Right lobe of liver (tissue), 6 donors: ENCODE data around the gene HMGB1. TPM values are rescaled to one million over a fixed set of nuclear protein-coding genes. Genes with fewer than 3 reads are reported as not detected.
"Not testable (repeated sequence)": the region's sequence is repeated elsewhere in the genome, so short reads cannot be mapped to it uniquely, and the experiment has no call there.

Source experiments
- ATAC-seq, 4 donors: fragments of 200-7000 bp; cut with Tn5 transposase; one replicate each; pipeline ENCODE4 v1.9.1; 2020; ENCODE audit warnings: mild to moderate bottlenecking in 4 of 4, moderate library complexity in 4 of 4
- DNase-seq, 3 donors: peaks; one replicate each; pipeline ENCODE4 v3.0.0-alpha.2; 2020
- H3K27ac ChIP-seq, 3 donors: fragments of 200-600 bp; one replicate each; pipeline ENCODE4 v1.8.0; 2022
- H3K27me3 ChIP-seq, 2 donors: fragments of 200-600 bp; one replicate each; pipeline ENCODE4 v1.8.0; 2022
- H3K36me3 ChIP-seq, 4 donors: fragments of 200-600 bp; sonication (generic) in 1 of 4; one replicate each; pipeline versions ENCODE4 v1.5.1 to v1.8.0; 2017 to 2022; ENCODE audit warnings: control low read depth in 1 of 4
- H3K4me1 ChIP-seq, 4 donors: fragments of 200-600 bp; sonication (generic) in 1 of 4; one replicate each; pipeline versions ENCODE4 v1.5.1 to v1.8.0; 2017 to 2022; ENCODE audit warnings: control low read depth in 1 of 4
- H3K4me3 ChIP-seq, 3 donors: fragments of 200-600 bp; one replicate each; pipeline ENCODE4 v1.8.0; 2022
- H3K9me3 ChIP-seq, 4 donors: fragments of 200-600 bp; sonication (generic) in 1 of 4; one replicate each; pipeline versions ENCODE4 v1.5.1 to v1.8.0; 2017 to 2022; ENCODE audit warnings: control low read depth in 1 of 4
- CTCF ChIP-seq, 4 donors: fragments of 200-600 bp in 3 of 4; fragments of 450-650 bp in 1 of 4; IDR thresholded peaks; one replicate each; pipeline versions ENCODE4 v1.5.1 to v1.8.0; 2016 to 2022; ENCODE audit warnings: antibody characterized with exemption in 4 of 4, mild to moderate bottlenecking in 2 of 4
- POLR2A ChIP-seq: fragments of 450-650 bp; IDR thresholded peaks from one replicate; pipeline ENCODE4 v1.6.1; 2017; ENCODE audit warnings: antibody characterized with exemption, mild to moderate bottlenecking
- WGBS: methylation state at CpG from one replicate; pipeline ENCODE4 v1.1.6; 2018; ENCODE audit warnings: low coverage, low lambda C conversion rate; ENCODE audit not compliant: insufficient coverage; ENCODE audit errors: missing lambda C conversion rate; 5-methylcytosine and 5-hydroxymethylcytosine counted together
- intact Hi-C, 2 donors: fragments of 100-400 bp; cut with DNase I; formaldehyde crosslinking; loops; one replicate each; pipeline versions ENCODE4 v1.11.2 to v1.14.1; 2022
- total RNA-seq, 6 experiments: library from RNA; depleted of rRNA in 2 of 6; stranded (reverse); fragments of >200 nt in 2 of 6; fragmentation: NEBNext Ultra II Directional in 3 of 6; extraction: Animal tissue kit (Norgen Biotek cat#: 25700) in 3 of 6; gene quantifications; one replicate each; pipeline versions ENCODE4 v1.1.0 to v1.2.4, GENCODE V29; 2016 to 2023
- donor health status: DM: no; HTN: yes; CAD: no.
- donor health status: DM: no; HTN: no; CAD: no.
- donor health status: DM: no; HTN: no; CAD: no.
- donor health status: DM: no; HTN: yes; CAD: no.
- donor health status: DM: no; HTN: yes; CAD: no.

Gene HMGB1
- total RNA-seq, 6 experiments from 2014 or later = 80.6 to 167 (median 107) TPM

- DNase-seq (peak; percentile 84 to 86 (median 86)), ATAC-seq (peak; percentile 56 to 71 (median 62))
- intact Hi-C loops = no loop called here
- peaks cover 0 to 28% (median 9%) of the 10 kb centered on the region in 4 donors for H3K4me1 ChIP-seq
- no peaks in the 10 kb centered on the region for H3K9me3 ChIP-seq
- TF ChIP-seq CTCF (IDR thresholded peaks at IDR 0.05) (no peak), POLR2A (peak; percentile 86)
- whole genome bisulfite sequencing = 0% methylated on average over 8 of the region's 136 CpGs
- peak overlapping the region; percentile 99 for H3K27ac ChIP-seq
- H3K27me3 ChIP-seq = no peaks in the 10 kb centered on the region
- H3K36me3 ChIP-seq = peaks cover 0 to 19% (median 11%) of the 10 kb centered on the region in 4 donors
- H3K4me3 ChIP-seq = peak overlapping the region; percentile 52 to 66 (median 57)
These were observed 1.0 kb downstream of the HMGB1 start for GRCh38 chr13:30464496-30465342.

DNA sequence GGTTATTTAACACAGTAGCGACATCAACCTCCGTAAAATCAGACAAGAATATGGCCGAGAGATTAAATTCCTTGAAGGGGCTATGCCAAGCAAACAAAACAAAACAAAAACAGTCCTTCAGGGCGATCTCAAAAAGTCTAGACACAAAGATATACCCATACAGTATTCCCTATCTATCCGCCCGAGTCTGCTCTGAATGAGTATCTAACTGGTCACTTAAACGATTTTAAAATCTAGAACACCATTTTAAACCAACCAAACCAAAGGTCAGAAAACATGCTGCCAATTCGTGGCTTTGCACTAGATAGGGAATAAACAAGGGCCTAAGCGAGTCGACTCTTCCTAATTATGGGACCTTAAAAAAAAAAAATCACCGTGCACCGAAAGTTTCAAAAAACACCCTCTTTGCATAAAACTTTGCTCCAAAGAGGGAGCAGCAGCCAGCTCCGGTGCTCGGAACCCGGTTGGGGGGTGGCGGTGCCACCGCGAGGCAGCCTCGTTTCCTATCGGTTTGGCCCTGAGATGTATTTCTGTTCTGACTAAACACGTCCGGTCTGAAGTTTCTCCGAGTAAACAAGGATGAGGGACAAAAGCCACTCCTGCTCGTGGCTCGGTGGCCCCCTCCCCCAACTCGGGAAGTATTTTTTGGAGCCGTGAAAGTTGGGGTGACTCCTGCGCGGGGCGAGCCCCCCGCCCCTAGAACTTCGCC lies 1.8 kb downstream of the HMGB1 start:
- ATAC-seq = peak; percentile 55 to 65 (median 56)
- DNase-seq = peak; percentile 72 to 77 (median 74)
- Histone ChIP-seq H3K36me3 (peaks cover 0 to 19% (median 11%) of the 10 kb centered on the region in 4 donors), H3K27me3 (no peaks in the 10 kb centered on the region), H3K4me1 (peaks cover 0 to 30% (median 9%) of the 10 kb centered on the region in 4 donors), H3K4me3 (peak overlapping the region; percentile 52 to 66 (median 57)), H3K9me3 (no peaks in the 10 kb centered on the region), H3K27ac (peak overlapping the region; percentile 99)
- intact Hi-C loops = no loop called here
- no peak for TF ChIP-seq CTCF (IDR thresholded peaks at IDR 0.05)
- TF ChIP-seq POLR2A = no peak
- 0% methylated on average over 26 of the region's 32 CpGs for WGBS

- intact Hi-C loops, DNase-seq, H3K27me3 ChIP-seq, H3K9me3 ChIP-seq, H3K4me3 ChIP-seq, ATAC-seq, H3K27ac ChIP-seq: not testable (repeated sequence)
- H3K36me3 ChIP-seq = peaks cover 0 to 19% (median 11%) of the 10 kb centered on the region in 4 donors
- H3K4me1 ChIP-seq = peaks cover 0 to 33% (median 9%) of the 10 kb centered on the region in 4 donors
- TF ChIP-seq CTCF (IDR thresholded peaks at IDR 0.05) = peak; percentile 38 to 54 (median 52)
- 76% methylated on average over 3 of the region's 3 CpGs for WGBS
These were observed 4.3 kb downstream of the HMGB1 start for GRCh38 chr13:30461279-30462066.

DNA sequence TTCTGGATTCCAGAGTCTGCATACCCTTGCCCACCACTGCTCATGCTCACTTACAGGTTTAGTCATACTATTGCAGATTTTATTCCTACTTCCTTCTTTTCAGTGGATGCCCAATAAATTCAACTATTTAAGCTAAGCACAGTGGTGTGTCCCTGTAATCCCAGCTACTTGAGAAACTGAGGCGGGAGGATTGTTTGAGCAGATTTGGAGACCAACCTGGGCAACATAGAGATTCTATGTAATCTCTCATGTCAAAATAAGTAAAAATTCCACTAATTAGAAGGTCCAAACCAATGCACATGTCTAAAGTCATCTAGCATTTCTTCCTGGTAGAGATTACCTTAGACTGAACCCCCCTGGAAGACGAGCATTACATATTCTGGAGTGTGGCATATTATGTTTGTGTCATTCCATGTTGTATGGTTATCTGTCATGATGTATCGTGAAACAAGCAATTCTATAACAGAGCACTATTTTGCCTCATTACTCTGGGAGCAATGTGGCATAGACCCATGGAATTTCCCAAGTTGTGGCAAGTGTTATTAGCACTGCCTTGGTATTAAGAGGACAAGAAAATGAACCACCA lies 8.3 kb downstream of the HMGB1 start:
- intact Hi-C loops = no loop called here

More for the DNA sequence above, 8.3 kb downstream of the HMGB1 start:
- H3K4me3 ChIP-seq = no peak overlapping the region
- H3K27ac ChIP-seq = no peak overlapping the region
- WGBS = 63% methylated on average over 3 of the region's 3 CpGs
- H3K36me3 ChIP-seq = peaks cover 0 to 12% (median 8%) of the 10 kb centered on the region in 4 donors
- ATAC-seq = no peak
- TF ChIP-seq POLR2A (no peak), CTCF (IDR thresholded peaks at IDR 0.05) (no peak)
- no peak for DNase-seq
- peaks cover 0 to 16% (median 2%) of the 10 kb centered on the region in 4 donors for H3K4me1 ChIP-seq
- H3K27me3 ChIP-seq = no peaks in the 10 kb centered on the region
- H3K9me3 ChIP-seq = no peaks in the 10 kb centered on the region
